ENCODE results near the gene CEMP1.

The CEMP1 gene

GRCh38 chr16:2483939-2484897 is 47.0 kb downstream of the CEMP1 start:
- no peak for DNase-seq (ENCODE audit: low spot score)

- peak; percentile 72 for DNase-seq (ENCODE audit: low spot score)
Observed at GRCh38 chr16:2482708-2483534, 48.3 kb downstream of the CEMP1 start.

DNA sequence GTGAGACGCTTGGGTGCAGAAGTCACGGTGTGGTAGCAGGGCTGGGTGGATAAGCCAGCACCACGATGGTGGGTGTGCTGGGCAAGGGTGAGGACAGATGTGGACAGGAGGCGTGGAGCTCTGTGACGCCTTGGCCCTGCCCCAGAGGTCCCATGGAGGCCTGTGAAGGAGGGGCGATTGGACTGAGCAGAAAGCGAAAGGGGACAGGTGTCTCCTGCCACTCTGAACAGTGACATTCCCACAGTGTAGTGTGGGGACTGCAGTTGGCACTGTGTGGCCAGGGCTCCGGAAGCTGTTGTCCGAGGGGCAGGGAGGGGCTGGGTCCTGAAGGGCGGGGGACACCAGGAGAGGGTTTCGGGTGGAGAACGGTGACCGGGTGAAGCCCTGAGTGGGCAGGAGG is 49.0 kb downstream of the CEMP1 start:
- DNase-seq (ENCODE audit: low spot score) = no peak

- no peak for DNase-seq (ENCODE audit: low spot score)
Observed at GRCh38 chr16:2481676-2482075, 49.5 kb downstream of the CEMP1 start.

GRCh38 chr16:2480948-2481347 is 50.3 kb downstream of the CEMP1 start:
- no peak for DNase-seq (ENCODE audit: low spot score)
